Astrocyte of the cerebellum (primary cell): Measurements from ENCODE around the gene AARS2.

Experiments
- DNase-seq: peaks from one replicate; pipeline ENCODE4 v3.0.0-alpha.2; 2011; ENCODE audit warnings: low read depth
- H3K4me3 ChIP-seq: 2 replicates; pipeline ENCODE4 v1.5.1; 2011; ENCODE audit warnings: mild to moderate bottlenecking, low read depth, low read length, moderate library complexity
- in situ Hi-C: cut with HindIII; loops from 2 replicates; pipeline ENCODE4 v1.10.0; 2017; ENCODE audit warnings: low sequenced_read_pairs
- TF ChIP-seq, protein P1 (sequence below): IDR thresholded peaks from 2 replicates; pipeline ENCODE4 v1.5.1; 2012; ENCODE audit warnings: low read length, low read depth, moderate library complexity, mild to moderate bottlenecking; ENCODE audit errors: missing control alignments

Gene AARS2

GRCh38 chr6:44277763-44278162, 35.4 kb downstream of the AARS2 start:
- DNase-seq: no peak
- in situ Hi-C loops: no loop called here
- H3K4me3 ChIP-seq: no peak overlapping the region
- TF ChIP-seq, protein P1, sequence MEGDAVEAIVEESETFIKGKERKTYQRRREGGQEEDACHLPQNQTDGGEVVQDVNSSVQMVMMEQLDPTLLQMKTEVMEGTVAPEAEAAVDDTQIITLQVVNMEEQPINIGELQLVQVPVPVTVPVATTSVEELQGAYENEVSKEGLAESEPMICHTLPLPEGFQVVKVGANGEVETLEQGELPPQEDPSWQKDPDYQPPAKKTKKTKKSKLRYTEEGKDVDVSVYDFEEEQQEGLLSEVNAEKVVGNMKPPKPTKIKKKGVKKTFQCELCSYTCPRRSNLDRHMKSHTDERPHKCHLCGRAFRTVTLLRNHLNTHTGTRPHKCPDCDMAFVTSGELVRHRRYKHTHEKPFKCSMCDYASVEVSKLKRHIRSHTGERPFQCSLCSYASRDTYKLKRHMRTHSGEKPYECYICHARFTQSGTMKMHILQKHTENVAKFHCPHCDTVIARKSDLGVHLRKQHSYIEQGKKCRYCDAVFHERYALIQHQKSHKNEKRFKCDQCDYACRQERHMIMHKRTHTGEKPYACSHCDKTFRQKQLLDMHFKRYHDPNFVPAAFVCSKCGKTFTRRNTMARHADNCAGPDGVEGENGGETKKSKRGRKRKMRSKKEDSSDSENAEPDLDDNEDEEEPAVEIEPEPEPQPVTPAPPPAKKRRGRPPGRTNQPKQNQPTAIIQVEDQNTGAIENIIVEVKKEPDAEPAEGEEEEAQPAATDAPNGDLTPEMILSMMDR: no peak

GRCh38 chr6:44276667-44277640, 36.2 kb downstream of the AARS2 start:
- TF ChIP-seq, protein P1: no peak
- no peak overlapping the region for H3K4me3 ChIP-seq
- no peak for DNase-seq
- in situ Hi-C loops: no loop called here

DNA sequence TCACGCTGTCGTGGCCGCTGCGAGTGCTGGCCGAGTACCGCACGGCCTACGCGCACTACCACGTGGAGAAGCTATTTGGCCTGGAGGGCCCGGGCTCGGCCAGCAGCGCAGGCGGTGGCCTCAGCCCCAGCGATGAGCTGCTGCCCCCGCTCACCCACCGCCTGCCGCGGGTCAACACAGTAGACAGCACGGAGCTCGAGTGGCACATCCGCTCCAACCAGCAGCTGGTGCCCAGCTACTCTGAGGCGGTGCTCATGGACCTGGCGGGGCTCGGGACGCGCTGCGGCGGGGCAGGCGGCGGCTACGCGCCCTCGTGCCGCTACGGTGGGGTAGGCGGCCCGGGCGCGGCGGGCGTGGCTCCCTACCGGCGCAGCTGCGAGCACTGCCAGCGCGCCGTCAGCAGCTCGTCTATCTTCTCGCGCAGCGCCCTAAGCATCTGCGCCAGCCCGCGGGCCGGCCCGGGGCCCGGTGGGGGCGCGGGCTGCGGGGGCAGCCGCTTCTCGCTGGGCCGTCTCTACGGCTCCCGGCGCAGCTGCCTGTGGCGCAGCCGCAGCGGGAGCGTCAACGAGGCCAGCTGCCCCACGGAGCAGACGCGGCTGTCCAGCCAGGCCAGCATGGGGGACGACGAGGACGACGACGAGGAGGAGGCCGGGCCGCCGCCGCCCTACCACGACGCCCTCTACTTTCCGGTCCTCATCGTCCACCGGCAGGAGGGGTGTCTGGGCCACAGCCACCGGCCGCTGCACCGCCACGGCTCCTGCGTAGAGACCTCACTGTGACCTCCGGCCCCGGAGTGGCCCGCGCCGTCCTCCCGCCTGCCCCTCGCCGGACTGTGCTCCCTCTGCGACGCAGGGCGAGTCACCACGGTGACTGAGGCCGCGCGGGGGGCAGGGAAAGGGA, 37.1 kb downstream of the AARS2 start:
- H3K4me3 ChIP-seq: no peak overlapping the region
- DNase-seq: no peak
- TF ChIP-seq, protein P1: no peak
- in situ Hi-C loops: no loop called here

- no peak for DNase-seq
- H3K4me3 ChIP-seq: no peak overlapping the region
- in situ Hi-C loops: no loop called here
- TF ChIP-seq, protein P1: no peak
Measured at GRCh38 chr6:44275271-44275748, 37.8 kb downstream of the AARS2 start.

DNA sequence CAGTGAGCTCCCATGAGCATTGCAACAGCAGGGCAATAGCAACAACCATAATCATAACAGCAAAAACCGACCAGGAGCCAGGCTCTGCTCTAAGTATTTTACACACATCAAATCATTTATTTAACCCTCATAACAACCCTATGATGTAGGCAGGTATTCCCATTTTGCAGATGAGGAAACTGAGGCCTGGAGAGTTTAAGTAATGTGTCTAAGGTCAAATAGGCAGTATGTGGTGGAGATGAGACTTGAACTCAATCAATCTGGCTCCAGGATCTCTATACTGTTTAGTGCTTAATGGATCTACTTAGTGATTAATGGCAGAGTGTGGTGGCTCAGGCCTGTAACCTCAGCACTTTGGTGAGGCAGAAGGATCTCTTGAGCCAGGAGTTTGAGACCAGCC, 39.5 kb downstream of the AARS2 start:
- TF ChIP-seq, protein P1: no peak
- H3K4me3 ChIP-seq: no peak overlapping the region
- DNase-seq: no peak
- in situ Hi-C loops: no loop called here

DNA sequence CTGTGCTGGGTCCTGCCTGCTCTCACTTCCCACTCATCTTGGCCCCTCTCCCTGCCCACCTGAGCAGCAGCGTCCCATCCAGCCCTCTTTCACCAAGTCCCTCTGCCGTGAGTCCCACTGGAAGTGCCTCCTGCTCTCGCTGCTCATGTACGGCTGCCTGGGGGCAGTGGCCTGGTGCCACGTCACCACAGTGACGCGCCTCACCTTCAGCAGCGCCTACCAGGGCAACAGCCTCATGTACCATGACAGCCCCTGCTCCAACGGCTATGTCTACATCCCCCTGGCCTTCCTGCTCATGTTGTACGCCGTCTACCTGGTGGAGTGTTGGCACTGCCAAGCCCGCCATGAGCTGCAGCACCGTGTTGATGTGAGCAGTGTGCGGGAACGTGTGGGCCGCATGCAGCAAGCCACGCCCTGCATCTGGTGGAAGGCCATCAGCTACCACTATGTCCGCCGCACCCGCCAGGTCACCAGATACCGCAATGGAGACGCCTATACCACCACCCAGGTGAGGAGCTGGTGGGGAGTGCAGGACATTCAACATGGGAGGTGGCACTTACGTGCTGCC, 40.1 kb downstream of the AARS2 start:
- in situ Hi-C loops: no loop called here
- TF ChIP-seq, protein P1: no peak
- no peak overlapping the region for H3K4me3 ChIP-seq
- DNase-seq: no peak
